ENCODE results near the gene TRPM3. TPM values are rescaled to one million over a fixed set of nuclear protein-coding genes. Genes with fewer than 3 reads are reported as not detected.

TRPM3 gene
- total RNA-seq, 3 donors from 2014 or later (not counting 1 experiment from before 2014, with no cell fraction given): not detected

- Mint-ChIP-seq H3K36me3 (no peaks in the 10 kb centered on the region), H3K27me3 (ENCODE audit: low read depth in 2 of 2) (no peaks in the 10 kb centered on the region), H3K9me3 (peaks cover 0 to 2% of the 10 kb centered on the region in 2 donors), H3K4me1 (no peaks in the 10 kb centered on the region), H3K4me3 (no peak overlapping the region), H3K27ac (no peak overlapping the region)
- no peaks in the 10 kb centered on the region for H3K9me3 ChIP-seq (ENCODE audit: control insufficient read depth, insufficient read depth, low read length)
- H3K27me3 ChIP-seq (ENCODE audit: control insufficient read depth, insufficient read depth, low read length): no peaks in the 10 kb centered on the region
- no peak for TF ChIP-seq CTCF (IDR thresholded peaks at IDR 0.05)
- no peaks in the 10 kb centered on the region for H3K36me3 ChIP-seq (ENCODE audit: control insufficient read depth, insufficient read depth, low read length)
- WGBS (ENCODE audit: insufficient coverage): 100% methylated on average over 1 of the region's 1 CpG
- intact Hi-C loops (cut with micrococcal nuclease): no loop called here
- H3K4me3 ChIP-seq (ENCODE audit: low read length): no peak overlapping the region
- no peaks in the 10 kb centered on the region for H3K4me1 ChIP-seq (ENCODE audit: control insufficient read depth, insufficient read depth, low read length)
- no peak for ATAC-seq
- no peak overlapping the region for H3K27ac ChIP-seq (ENCODE audit: low read length)
- DNase-seq: no peak
Measured at GRCh38 chr9:70932097-70932496, 189.3 kb downstream of the TRPM3 start.

- Mint-ChIP-seq H3K36me3 (no peaks in the 10 kb centered on the region), H3K4me1 (no peaks in the 10 kb centered on the region), H3K27me3 (ENCODE audit: low read depth in 2 of 2) (no peaks in the 10 kb centered on the region), H3K9me3 (peaks cover 0 to 2% of the 10 kb centered on the region in 2 donors), H3K27ac (no peak overlapping the region), H3K4me3 (no peak overlapping the region)
- intact Hi-C loops (cut with micrococcal nuclease): no loop called here
- Histone ChIP-seq H3K36me3 (ENCODE audit: control insufficient read depth, insufficient read depth, low read length) (no peaks in the 10 kb centered on the region), H3K9me3 (ENCODE audit: control insufficient read depth, insufficient read depth, low read length) (no peaks in the 10 kb centered on the region), H3K4me1 (ENCODE audit: control insufficient read depth, insufficient read depth, low read length) (no peaks in the 10 kb centered on the region), H3K27ac (ENCODE audit: low read length) (no peak overlapping the region), H3K27me3 (ENCODE audit: control insufficient read depth, insufficient read depth, low read length) (no peaks in the 10 kb centered on the region), H3K4me3 (ENCODE audit: low read length) (no peak overlapping the region)
- ATAC-seq: no peak
- DNase-seq: no peak
- 50% methylated on average over 2 of the region's 2 CpGs for WGBS (ENCODE audit: insufficient coverage)
- no peak for TF ChIP-seq CTCF (IDR thresholded peaks at IDR 0.05)
Measured at GRCh38 chr9:70927530-70927929, 193.9 kb downstream of the TRPM3 start.

GRCh38 chr9:70924895-70925547 lies 196.4 kb downstream of the TRPM3 start:
- Histone ChIP-seq H3K27ac (ENCODE audit: low read length) (no peak overlapping the region), H3K4me1 (ENCODE audit: control insufficient read depth, insufficient read depth, low read length) (no peaks in the 10 kb centered on the region), H3K4me3 (ENCODE audit: low read length) (no peak overlapping the region), H3K36me3 (ENCODE audit: control insufficient read depth, insufficient read depth, low read length) (no peaks in the 10 kb centered on the region), H3K9me3 (ENCODE audit: control insufficient read depth, insufficient read depth, low read length) (no peaks in the 10 kb centered on the region), H3K27me3 (ENCODE audit: control insufficient read depth, insufficient read depth, low read length) (no peaks in the 10 kb centered on the region)
- DNase-seq (peak in 1 of 2 donors; percentile 14), ATAC-seq (peak in 2 of 3 donors; percentile 55 to 64)
- WGBS (ENCODE audit: insufficient coverage): 27% methylated on average over 5 of the region's 9 CpGs
- Mint-ChIP-seq H3K36me3 (no peaks in the 10 kb centered on the region), H3K27me3 (ENCODE audit: low read depth in 2 of 2) (no peaks in the 10 kb centered on the region), H3K9me3 (peaks cover 0 to 2% of the 10 kb centered on the region in 2 donors), H3K27ac (no peak overlapping the region), H3K4me1 (no peaks in the 10 kb centered on the region), H3K4me3 (no peak overlapping the region)
- intact Hi-C loops (cut with micrococcal nuclease): no loop called here
- TF ChIP-seq CTCF (IDR thresholded peaks at IDR 0.05): peak; percentile 27

- DNase-seq (no peak), ATAC-seq (no peak)
- no peaks in the 10 kb centered on the region for H3K36me3 ChIP-seq (ENCODE audit: control insufficient read depth, insufficient read depth, low read length)
- no peak overlapping the region for H3K27ac ChIP-seq (ENCODE audit: low read length)
- H3K27me3 ChIP-seq (ENCODE audit: control insufficient read depth, insufficient read depth, low read length): no peaks in the 10 kb centered on the region
- no peak overlapping the region for H3K4me3 ChIP-seq (ENCODE audit: low read length)
- no peaks in the 10 kb centered on the region for H3K27me3 Mint-ChIP-seq (ENCODE audit: low read depth in 2 of 2)
- TF ChIP-seq CTCF (IDR thresholded peaks at IDR 0.05): no peak
- no peaks in the 10 kb centered on the region for H3K4me1 Mint-ChIP-seq
- peaks cover 0 to 2% of the 10 kb centered on the region in 2 donors for H3K9me3 Mint-ChIP-seq
- H3K4me3 Mint-ChIP-seq: no peak overlapping the region
- H3K27ac Mint-ChIP-seq: no peak overlapping the region
- H3K36me3 Mint-ChIP-seq: no peaks in the 10 kb centered on the region
- WGBS (ENCODE audit: insufficient coverage): 92% methylated on average over 5 of the region's 6 CpGs
- intact Hi-C loops (cut with micrococcal nuclease): no loop called here
- no peaks in the 10 kb centered on the region for H3K4me1 ChIP-seq (ENCODE audit: control insufficient read depth, insufficient read depth, low read length)
- no peaks in the 10 kb centered on the region for H3K9me3 ChIP-seq (ENCODE audit: control insufficient read depth, insufficient read depth, low read length)
Measured at GRCh38 chr9:70924380-70924779, 197.0 kb downstream of the TRPM3 start.
